Duodenal mucosa (tissue), 2 donors: ENCODE data around the gene RNASE2.
"Not testable (repeated sequence)": the region's sequence is repeated elsewhere in the genome, so short reads cannot be mapped to it uniquely, and the experiment has no call there.

Experiments used
- H3K27ac ChIP-seq: one replicate; pipeline ENCODE4 v1.7.0; 2013; ENCODE audit warnings: low read depth, low read length
- H3K27me3 ChIP-seq, 2 donors: one replicate each; pipeline ENCODE4 v1.7.0; 2013; ENCODE audit warnings: low read length in 2 of 2, control low read depth in 1 of 2; ENCODE audit not compliant: insufficient read depth in 2 of 2, control insufficient read depth in 1 of 2
- H3K36me3 ChIP-seq, 2 donors: one replicate each; pipeline ENCODE4 v1.7.0; 2013; ENCODE audit warnings: low read length in 2 of 2, control low read depth in 1 of 2; ENCODE audit not compliant: insufficient read depth in 2 of 2, control insufficient read depth in 1 of 2
- H3K4me1 ChIP-seq, 2 donors: one replicate each; pipeline ENCODE4 v1.7.0; 2013; ENCODE audit warnings: low read length in 2 of 2, control low read depth in 1 of 2; ENCODE audit not compliant: insufficient read depth in 2 of 2, control insufficient read depth in 1 of 2
- H3K4me3 ChIP-seq, 2 donors: one replicate each; pipeline ENCODE4 v1.7.0; 2013; ENCODE audit warnings: low read length in 2 of 2, low read depth in 1 of 2
- H3K9ac ChIP-seq, 2 donors: one replicate each; pipeline ENCODE4 v1.7.0; 2013; ENCODE audit warnings: low read length in 2 of 2, low read depth in 1 of 2
- H3K9me3 ChIP-seq, 2 donors: one replicate each; pipeline ENCODE4 v1.7.0; 2013; ENCODE audit warnings: low read length in 2 of 2, control low read depth in 1 of 2; ENCODE audit not compliant: control insufficient read depth in 1 of 2

RNASE2 gene

DNA sequence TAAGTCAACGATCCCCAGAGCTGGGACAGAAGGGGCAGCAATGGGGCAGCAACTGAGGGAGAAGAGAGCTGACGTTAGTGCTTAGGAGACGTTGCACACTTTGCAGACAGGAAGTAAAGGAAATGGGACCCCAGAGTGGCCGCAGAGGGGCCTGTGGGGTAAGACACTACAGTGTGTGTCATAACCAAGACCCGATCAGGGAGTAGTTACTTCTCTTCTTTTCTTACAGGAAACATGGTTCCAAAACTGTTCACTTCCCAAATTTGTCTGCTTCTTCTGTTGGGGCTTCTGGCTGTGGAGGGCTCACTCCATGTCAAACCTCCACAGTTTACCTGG is 219 bp downstream of the RNASE2 start:
- H3K4me1 ChIP-seq, H3K27me3 ChIP-seq, H3K9me3 ChIP-seq, H3K36me3 ChIP-seq, H3K27ac ChIP-seq, H3K4me3 ChIP-seq, H3K9ac ChIP-seq: not testable (repeated sequence)

DNA sequence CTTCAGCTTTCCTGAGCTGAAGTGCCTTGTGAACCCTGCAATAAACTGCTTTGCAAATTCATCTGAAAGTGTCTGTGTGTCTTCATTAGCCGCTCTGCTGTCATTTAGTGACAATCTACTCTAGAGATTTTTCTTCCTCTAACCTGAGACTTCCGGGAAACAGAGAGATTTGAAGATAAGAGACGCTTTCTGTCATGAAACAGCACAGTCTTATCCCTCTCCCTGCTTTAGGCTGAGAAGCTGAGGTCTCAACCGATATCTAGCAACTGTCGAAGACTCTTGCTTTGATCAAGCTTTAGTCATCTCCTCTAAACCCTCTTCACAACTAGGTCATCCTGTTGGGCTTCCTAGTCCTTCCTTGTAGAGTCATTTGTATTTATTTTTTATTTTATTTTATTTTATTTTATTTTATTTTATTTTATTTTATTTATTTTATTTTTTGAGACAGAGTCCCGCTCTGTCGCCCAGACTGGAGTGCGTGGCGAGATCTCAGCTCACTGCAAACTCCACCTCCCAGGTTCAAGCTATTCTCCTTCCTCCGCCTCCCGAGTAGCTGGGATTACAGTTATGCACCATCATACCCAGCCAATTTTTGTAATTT is 1.2 kb downstream of the RNASE2 start:
- H3K27me3 ChIP-seq, result no peaks in the 10 kb centered on the region
- H3K9ac ChIP-seq, result no peak overlapping the region
- H3K4me3 ChIP-seq, result no peak overlapping the region

DNA sequence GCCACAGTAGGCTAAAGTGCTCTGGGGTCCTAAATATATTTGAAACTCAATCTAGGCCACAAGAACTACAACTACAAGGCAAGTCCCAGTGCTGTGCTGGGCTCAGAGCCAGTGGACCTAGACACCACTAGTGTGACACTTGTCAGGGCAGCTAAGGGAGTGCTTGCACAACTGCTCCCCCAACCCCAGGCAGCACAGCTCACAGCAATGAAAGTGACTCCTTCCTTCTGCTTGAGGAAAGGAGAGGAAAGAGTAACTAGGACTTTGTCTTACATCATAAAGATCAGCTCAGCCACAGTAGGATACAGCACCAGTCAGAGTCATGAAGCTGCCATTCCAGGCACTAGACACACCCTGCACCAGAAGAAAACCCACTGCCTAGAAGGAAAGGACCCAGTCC is 3.7 kb downstream of the RNASE2 start:
- H3K27me3 ChIP-seq, H3K9me3 ChIP-seq, H3K4me3 ChIP-seq, H3K9ac ChIP-seq, H3K27ac ChIP-seq, H3K4me1 ChIP-seq, H3K36me3 ChIP-seq: not testable (repeated sequence)

More for the DNA sequence above, 1.2 kb downstream of the RNASE2 start:
- H3K36me3 ChIP-seq, result no peaks in the 10 kb centered on the region
- H3K27ac ChIP-seq, result no peak overlapping the region
- H3K4me1 ChIP-seq, result no peaks in the 10 kb centered on the region
- no peaks in the 10 kb centered on the region for H3K9me3 ChIP-seq

DNA sequence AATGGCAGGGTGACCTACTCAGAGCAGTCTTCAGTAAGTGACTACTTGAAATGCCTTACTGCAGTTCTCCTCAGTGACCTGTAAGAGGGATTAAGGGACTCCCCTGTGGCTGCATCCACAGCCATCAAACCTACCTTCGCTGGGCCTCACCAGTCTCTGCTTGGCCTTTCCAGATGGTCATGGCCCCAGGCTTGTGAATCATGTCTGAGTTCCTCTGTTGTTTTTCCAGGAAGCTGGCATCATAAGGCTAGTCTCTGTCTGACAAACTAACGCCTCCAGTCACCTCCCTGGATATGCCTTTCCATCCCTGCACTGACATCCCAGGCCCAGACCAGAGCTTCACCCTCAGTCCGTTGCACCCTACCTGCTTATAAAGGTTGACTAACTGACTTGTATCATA is 14.0 kb downstream of the RNASE2 start:
- Histone ChIP-seq H3K36me3 (no peaks in the 10 kb centered on the region), H3K9ac (no peak overlapping the region), H3K4me1 (peaks cover 8 to 10% of the 10 kb centered on the region in 2 donors), H3K9me3 (no peaks in the 10 kb centered on the region), H3K27ac (no peak overlapping the region), H3K4me3 (no peak overlapping the region), H3K27me3 (peaks cover 0 to 8% of the 10 kb centered on the region in 2 donors)

DNA sequence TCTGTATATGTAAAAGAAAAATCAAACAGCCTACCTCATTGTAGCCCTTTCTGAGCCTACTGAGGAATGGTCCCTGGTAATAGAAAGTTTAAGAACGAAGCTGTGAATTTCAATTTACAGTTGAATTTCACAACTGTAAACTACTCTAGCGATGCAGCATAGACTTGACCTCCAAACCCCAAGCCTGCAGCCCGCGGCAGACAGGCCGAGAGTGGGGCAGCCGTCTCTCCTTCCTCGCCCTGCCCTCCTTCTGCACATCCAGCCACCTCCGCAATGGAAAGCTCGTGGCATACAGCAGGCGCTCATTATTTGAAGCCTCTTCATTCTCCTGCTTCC is 15.3 kb downstream of the RNASE2 start:
- Histone ChIP-seq H3K4me3 (peak overlapping the region; percentile 85 to 87), H3K27ac (no peak overlapping the region)

DNA sequence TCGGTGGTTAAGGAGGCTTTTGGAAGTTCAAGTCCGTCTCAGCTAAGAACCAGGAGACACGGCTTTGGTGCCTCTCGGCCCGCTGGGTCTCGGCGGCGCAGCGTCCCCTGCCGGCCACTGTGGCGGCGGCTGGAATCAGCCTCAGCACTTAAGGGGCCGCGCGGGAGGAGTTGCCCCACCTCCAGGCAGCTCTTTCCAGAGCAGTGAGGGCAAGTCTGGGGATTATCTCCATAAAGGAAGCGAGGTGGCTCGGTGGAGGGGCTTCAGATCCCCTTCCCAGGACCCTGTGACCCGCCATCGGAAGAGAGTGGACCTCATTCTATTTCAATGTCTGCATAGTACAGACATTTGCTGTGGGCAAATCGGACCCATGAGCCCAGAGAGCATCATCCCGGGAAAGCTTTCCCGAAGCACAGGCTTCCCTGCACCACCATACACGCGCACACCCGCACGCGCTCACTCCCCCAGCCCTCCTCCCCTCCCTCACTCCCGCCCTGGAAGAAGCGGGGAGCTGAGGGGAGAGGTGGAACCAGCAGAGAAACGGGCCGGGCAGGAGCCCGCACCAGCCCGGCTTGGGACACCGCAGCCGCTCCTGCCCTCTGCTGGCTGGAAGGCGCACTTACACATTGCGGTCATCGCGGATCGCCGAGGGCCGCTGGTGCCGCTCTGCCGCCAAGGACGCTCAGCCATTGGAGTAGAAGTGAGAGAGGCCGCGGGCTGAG is 15.9 kb downstream of the RNASE2 start:
- Histone ChIP-seq H3K9me3 (no peaks in the 10 kb centered on the region), H3K27ac (no peak overlapping the region), H3K9ac (peak overlapping the region; percentile 44 to 80), H3K36me3 (no peaks in the 10 kb centered on the region), H3K4me3 (peak overlapping the region; percentile 85 to 87), H3K4me1 (peaks cover 8 to 10% of the 10 kb centered on the region in 2 donors), H3K27me3 (peaks cover 0 to 5% of the 10 kb centered on the region in 2 donors)

More for the DNA sequence above, 15.3 kb downstream of the RNASE2 start:
- H3K9ac ChIP-seq, result peak overlapping the region in 1 of 2 donors; percentile 80
- H3K27me3 ChIP-seq, result peaks cover 0 to 8% of the 10 kb centered on the region in 2 donors
- H3K36me3 ChIP-seq, result no peaks in the 10 kb centered on the region
- no peaks in the 10 kb centered on the region for H3K9me3 ChIP-seq
- H3K4me1 ChIP-seq, result peaks cover 8 to 10% of the 10 kb centered on the region in 2 donors

DNA sequence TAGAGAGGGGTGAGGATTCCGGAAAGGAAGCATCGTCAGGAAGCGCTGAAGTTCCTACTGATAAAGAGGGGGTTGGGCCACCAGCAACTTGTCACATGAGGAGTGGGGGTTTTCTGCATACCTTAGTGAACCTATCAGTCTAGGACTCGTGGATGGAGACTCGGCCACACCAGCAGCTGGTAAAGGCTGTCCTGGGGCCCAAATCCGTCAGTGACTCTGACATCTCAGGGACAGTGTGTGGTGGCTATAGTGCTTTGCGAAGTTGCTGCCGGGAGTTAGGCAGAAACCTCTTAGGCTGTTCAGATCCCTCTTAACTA is 16.4 kb downstream of the RNASE2 start:
- Histone ChIP-seq H3K9me3 (no peaks in the 10 kb centered on the region), H3K9ac (peak overlapping the region; percentile 44 to 80), H3K36me3 (no peaks in the 10 kb centered on the region), H3K4me3 (peak overlapping the region; percentile 85 to 87), H3K27me3 (peaks cover 0 to 5% of the 10 kb centered on the region in 2 donors), H3K27ac (no peak overlapping the region), H3K4me1 (peaks cover 8 to 10% of the 10 kb centered on the region in 2 donors)

DNA sequence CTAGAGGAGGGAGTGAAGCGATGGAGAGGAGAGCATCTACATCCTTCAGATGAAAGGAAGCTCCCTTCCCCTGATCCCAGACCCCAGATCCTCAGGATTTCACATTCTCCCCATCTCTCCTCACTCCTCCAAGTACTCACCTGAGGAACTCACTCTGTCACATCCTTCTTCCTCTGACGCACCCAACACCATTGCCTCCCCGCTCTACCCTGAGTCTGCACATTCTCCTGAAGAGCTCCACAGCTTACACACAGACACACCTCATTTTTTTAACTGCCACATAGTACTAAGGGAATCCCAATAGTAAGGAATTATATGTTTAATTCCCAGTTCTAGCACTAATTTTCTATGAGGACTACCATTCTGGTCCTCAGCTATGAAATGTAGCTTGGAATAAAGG is 18.2 kb downstream of the RNASE2 start:
- no peak overlapping the region for H3K27ac ChIP-seq
- H3K36me3 ChIP-seq, result no peaks in the 10 kb centered on the region
- H3K9me3 ChIP-seq, result no peaks in the 10 kb centered on the region
- no peak overlapping the region for H3K9ac ChIP-seq
- H3K4me1 ChIP-seq, result peaks cover 8 to 10% of the 10 kb centered on the region in 2 donors
- no peaks in the 10 kb centered on the region for H3K27me3 ChIP-seq
- no peak overlapping the region for H3K4me3 ChIP-seq

DNA sequence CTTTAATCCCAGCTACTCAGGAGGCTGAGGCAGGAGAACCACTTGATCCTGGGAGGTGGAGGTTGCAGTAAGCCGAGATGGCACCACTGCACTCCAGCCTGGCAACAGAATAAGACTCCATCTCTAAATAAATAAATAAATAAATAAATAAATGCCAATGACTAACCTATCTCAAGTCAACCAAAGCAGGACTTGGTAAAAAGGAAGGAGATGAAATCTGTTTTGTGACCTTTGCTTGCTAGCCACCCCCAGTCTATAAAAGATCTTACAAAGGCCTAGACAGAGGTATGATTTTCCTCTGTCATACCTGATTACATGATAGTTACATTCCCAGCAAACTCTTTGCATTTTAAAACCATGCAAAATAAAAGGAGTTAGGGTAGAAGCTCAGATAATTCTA is 21.0 kb downstream of the RNASE2 start:
- no peak overlapping the region for H3K4me3 ChIP-seq
- H3K36me3 ChIP-seq, result no peaks in the 10 kb centered on the region
- no peaks in the 10 kb centered on the region for H3K9me3 ChIP-seq
- no peak overlapping the region for H3K27ac ChIP-seq
- H3K27me3 ChIP-seq, result no peaks in the 10 kb centered on the region
- H3K9ac ChIP-seq, result no peak overlapping the region
- H3K4me1 ChIP-seq, result peaks cover 5% of the 10 kb centered on the region in 2 donors

DNA sequence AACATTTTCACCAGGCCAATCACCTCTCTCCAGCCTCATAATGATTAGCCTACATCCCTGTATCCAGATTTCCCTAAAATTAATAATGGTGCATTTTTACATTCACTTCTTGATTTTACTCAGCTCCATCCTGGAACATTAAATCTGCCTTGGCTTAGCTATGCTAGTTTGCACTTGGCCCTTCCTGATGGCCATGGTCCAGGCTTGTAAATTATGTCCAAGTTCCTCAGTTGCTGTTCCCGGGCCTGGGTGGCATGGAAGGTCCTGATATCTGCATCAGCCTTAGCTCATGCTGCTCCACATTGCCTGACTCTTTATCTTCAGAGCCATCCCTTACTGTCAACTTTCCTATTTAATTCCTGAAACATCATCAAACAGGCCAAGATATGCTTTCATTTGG is 23.4 kb downstream of the RNASE2 start:
- H3K4me3 ChIP-seq, result no peak overlapping the region
- H3K27ac ChIP-seq, result no peak overlapping the region
- peaks cover 0 to 12% of the 10 kb centered on the region in 2 donors for H3K4me1 ChIP-seq
- H3K36me3 ChIP-seq, result no peaks in the 10 kb centered on the region
- H3K9me3 ChIP-seq, result no peaks in the 10 kb centered on the region
- no peaks in the 10 kb centered on the region for H3K27me3 ChIP-seq
- H3K9ac ChIP-seq, result no peak overlapping the region
